Brain microvascular endothelial cell (primary cell): ENCODE measurements around the gene SEMA5A.
A peak's percentile ranks its signal among the peaks of the same experiment; 100 is the strongest.

Experiments
- DNase-seq: peaks from one replicate; pipeline ENCODE4 v3.0.0-alpha.2; 2020
- H3K27ac ChIP-seq: fragments of 250-450 bp; sonication (Bioruptor Pico); 2 replicates; pipeline ENCODE4 v1.5.1; 2020; ENCODE audit warnings: mild to moderate bottlenecking, moderate library complexity
- H3K27me3 ChIP-seq: fragments of 250-450 bp; sonication (Bioruptor Pico); replicated peaks from 2 replicates; pipeline ENCODE4 v1.5.1; 2020; ENCODE audit warnings: mild to moderate bottlenecking
- H3K36me3 ChIP-seq: fragments of 250-450 bp; sonication (Bioruptor Pico); replicated peaks from 2 replicates; pipeline ENCODE4 v1.5.1; 2020; ENCODE audit warnings: mild to moderate bottlenecking
- H3K4me3 ChIP-seq: 2 replicates; pipeline ENCODE4 v1.5.1; 2011; ENCODE audit warnings: low read depth, mild to moderate bottlenecking, control low read depth, low read length, moderate library complexity
- CTCF ChIP-seq: IDR thresholded peaks from 2 replicates; pipeline ENCODE4 v1.5.1; 2011; ENCODE audit warnings: low read depth, mild to moderate bottlenecking, moderate library complexity, low read length, control low read depth, inconsistent platforms; ENCODE audit errors: missing control alignments
- in situ Hi-C: cut with HindIII; loops from 2 replicates; pipeline ENCODE4 v1.10.0; 2017; ENCODE audit warnings: low sequenced_read_pairs, low pct_ligation_motif_present

SEMA5A gene

GRCh38 chr5:9264301-9264700 lies 281.6 kb downstream of the SEMA5A start:
- Histone ChIP-seq H3K27me3 (no peaks in the 10 kb centered on the region), H3K27ac (no peak overlapping the region), H3K36me3 (no peaks in the 10 kb centered on the region), H3K4me3 (no peak overlapping the region)
- no peak for TF ChIP-seq CTCF
- no peak for DNase-seq
- in situ Hi-C loops, result no loop called here

- Histone ChIP-seq H3K4me3 (no peak overlapping the region), H3K27ac (no peak overlapping the region), H3K36me3 (no peaks in the 10 kb centered on the region), H3K27me3 (no peaks in the 10 kb centered on the region)
- TF ChIP-seq CTCF, result no peak
- in situ Hi-C loops, result no loop called here
- DNase-seq, result no peak
Measured at GRCh38 chr5:9263656-9264055, 282.2 kb downstream of the SEMA5A start.

GRCh38 chr5:9251379-9251980 lies 294.4 kb downstream of the SEMA5A start:
- DNase-seq, result no peak

GRCh38 chr5:9249231-9249630 lies 296.6 kb downstream of the SEMA5A start:
- in situ Hi-C loops, result no loop called here
- TF ChIP-seq CTCF, result no peak
- no peaks in the 10 kb centered on the region for H3K27me3 ChIP-seq
- H3K4me3 ChIP-seq, result no peak overlapping the region
- no peak for DNase-seq
- H3K27ac ChIP-seq, result no peak overlapping the region
- no peaks in the 10 kb centered on the region for H3K36me3 ChIP-seq

More at GRCh38 chr5:9251379-9251980, 294.4 kb downstream of the SEMA5A start:
- Histone ChIP-seq H3K36me3 (no peaks in the 10 kb centered on the region), H3K4me3 (no peak overlapping the region), H3K27me3 (no peaks in the 10 kb centered on the region), H3K27ac (peak overlapping the region; percentile 12)
- no peak for TF ChIP-seq CTCF
- in situ Hi-C loops, result no loop called here

- Histone ChIP-seq H3K4me3 (no peak overlapping the region), H3K27me3 (no peaks in the 10 kb centered on the region), H3K36me3 (no peaks in the 10 kb centered on the region), H3K27ac (peak overlapping the region; percentile 66)
- DNase-seq, result peak; percentile 62
- TF ChIP-seq CTCF, result no peak
- in situ Hi-C loops, result no loop called here
Measured at GRCh38 chr5:9245071-9245470, 300.8 kb downstream of the SEMA5A start.

GRCh38 chr5:9244417-9244816 lies 301.5 kb downstream of the SEMA5A start:
- in situ Hi-C loops, result no loop called here
- Histone ChIP-seq H3K36me3 (no peaks in the 10 kb centered on the region), H3K4me3 (no peak overlapping the region), H3K27ac (peak overlapping the region; percentile 66), H3K27me3 (no peaks in the 10 kb centered on the region)
- TF ChIP-seq CTCF, result no peak
- no peak for DNase-seq
